SK-N-SH (cell line): ENCODE measurements around the gene TMEM131.

Experiments
- RCOR1 ChIP-seq: fragments of 150-350 bp; IDR thresholded peaks from 2 replicates; pipeline ENCODE4 v1.6.1; 2017; ENCODE audit warnings: antibody characterized with exemption, low read length
- TF ChIP-seq, protein P1 (sequence below): fragments of 200-600 bp; sonication (generic); IDR thresholded peaks from 2 replicates; pipeline ENCODE4 v1.6.1; 2017; ENCODE audit warnings: antibody characterized with exemption, mild to moderate bottlenecking, moderate library complexity

DNA sequence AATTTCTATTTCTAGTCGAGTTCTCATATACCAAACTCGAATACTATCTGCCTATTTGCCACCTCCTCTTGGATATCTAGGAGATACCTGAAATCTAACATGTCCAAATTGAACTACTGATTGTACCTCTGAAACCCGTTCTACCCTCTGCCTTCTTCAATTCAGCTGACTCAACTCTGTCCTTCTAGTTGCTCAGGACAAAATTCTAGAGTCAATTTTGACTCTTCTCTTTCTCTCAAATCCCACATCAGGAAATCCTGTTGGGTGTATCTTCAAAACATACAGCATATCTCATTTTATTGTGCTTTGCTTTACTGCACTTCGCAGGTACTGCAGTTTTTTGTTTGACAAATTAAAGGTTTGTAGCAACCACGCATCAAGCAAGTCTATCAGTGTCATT is 144.6 kb downstream of the TMEM131 start:
- TF ChIP-seq, protein P1, sequence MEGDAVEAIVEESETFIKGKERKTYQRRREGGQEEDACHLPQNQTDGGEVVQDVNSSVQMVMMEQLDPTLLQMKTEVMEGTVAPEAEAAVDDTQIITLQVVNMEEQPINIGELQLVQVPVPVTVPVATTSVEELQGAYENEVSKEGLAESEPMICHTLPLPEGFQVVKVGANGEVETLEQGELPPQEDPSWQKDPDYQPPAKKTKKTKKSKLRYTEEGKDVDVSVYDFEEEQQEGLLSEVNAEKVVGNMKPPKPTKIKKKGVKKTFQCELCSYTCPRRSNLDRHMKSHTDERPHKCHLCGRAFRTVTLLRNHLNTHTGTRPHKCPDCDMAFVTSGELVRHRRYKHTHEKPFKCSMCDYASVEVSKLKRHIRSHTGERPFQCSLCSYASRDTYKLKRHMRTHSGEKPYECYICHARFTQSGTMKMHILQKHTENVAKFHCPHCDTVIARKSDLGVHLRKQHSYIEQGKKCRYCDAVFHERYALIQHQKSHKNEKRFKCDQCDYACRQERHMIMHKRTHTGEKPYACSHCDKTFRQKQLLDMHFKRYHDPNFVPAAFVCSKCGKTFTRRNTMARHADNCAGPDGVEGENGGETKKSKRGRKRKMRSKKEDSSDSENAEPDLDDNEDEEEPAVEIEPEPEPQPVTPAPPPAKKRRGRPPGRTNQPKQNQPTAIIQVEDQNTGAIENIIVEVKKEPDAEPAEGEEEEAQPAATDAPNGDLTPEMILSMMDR = no peak
- no peak for TF ChIP-seq RCOR1
